HepG2 (cell line): ENCODE measurements around the gene YBX2. TPM values are rescaled to one million over a fixed set of nuclear protein-coding genes. Genes with fewer than 3 reads are reported as not detected.

Experiments used
- CCAR2 ChIP-seq: fragments of 200-400 bp; formaldehyde crosslinking; optimal IDR thresholded peaks from 2 replicates; pipeline ENCODE3; 2018; ENCODE audit warnings: low read depth, mild to moderate bottlenecking, low read length, moderate library complexity
- FOXO4 ChIP-seq: sonication (generic); formaldehyde crosslinking; conservative IDR thresholded peaks from 2 replicates; pipeline ENCODE4 v1.8.1; 2023; ENCODE audit warnings: missing genetic modification reagents
- GZF1 ChIP-seq: sonication (generic); formaldehyde crosslinking; IDR thresholded peaks from 2 replicates; pipeline ENCODE4 v1.5.1; 2020; ENCODE audit warnings: mild to moderate bottlenecking, missing genetic modification reagents
- IKZF4 ChIP-seq: sonication (generic); formaldehyde crosslinking; IDR thresholded peaks from 2 replicates; pipeline ENCODE4 v1.5.1; 2020; ENCODE audit warnings: borderline replicate concordance, mild to moderate bottlenecking, low read depth, missing genetic modification reagents; ENCODE audit errors: not compliant biosample characterization
- KLF12 ChIP-seq: sonication (generic); formaldehyde crosslinking; IDR thresholded peaks from 2 replicates; pipeline ENCODE4 v1.4.0; 2020; ENCODE audit warnings: missing genetic modification reagents, borderline replicate concordance
- KMT2A ChIP-seq: sonication (generic); formaldehyde crosslinking; IDR thresholded peaks from 2 replicates; pipeline ENCODE4 v1.4.0; 2020; ENCODE audit warnings: missing genetic modification reagents
- MXD4 ChIP-seq: IDR thresholded peaks from 2 replicates; pipeline ENCODE4 v1.6.1; 2016; ENCODE audit warnings: mild to moderate bottlenecking, missing biosample characterization, missing genetic modification reagents
- RBFOX2 ChIP-seq: fragments of 200-400 bp; formaldehyde crosslinking; IDR thresholded peaks from 2 replicates; pipeline ENCODE4 v1.6.1; 2017; ENCODE audit warnings: low read depth, mild to moderate bottlenecking, low read length
- REPIN1 ChIP-seq: sonication (generic); formaldehyde crosslinking; IDR thresholded peaks from 2 replicates; pipeline ENCODE4 v1.8.0; 2022; ENCODE audit warnings: missing genetic modification reagents, low read depth, mild to moderate bottlenecking, borderline replicate concordance
- SAFB2 ChIP-seq: sonication (generic); formaldehyde crosslinking; IDR thresholded peaks from 2 replicates; pipeline ENCODE4 v1.5.1; 2020; ENCODE audit warnings: missing genetic modification reagents, low read depth, mild to moderate bottlenecking, borderline replicate concordance
- SALL2 ChIP-seq: sonication (generic); formaldehyde crosslinking; IDR thresholded peaks from 2 replicates; pipeline ENCODE4 v1.8.1; 2023; ENCODE audit warnings: mild to moderate bottlenecking, missing genetic modification reagents, inconsistent platforms
- U2AF1 ChIP-seq: fragments of 200-400 bp; formaldehyde crosslinking; optimal IDR thresholded peaks from 2 replicates; pipeline ENCODE3; 2017; ENCODE audit warnings: mild to moderate bottlenecking, low read depth, low read length
- XRCC5 ChIP-seq: fragments of 200-400 bp; formaldehyde crosslinking; optimal IDR thresholded peaks from 2 replicates; pipeline ENCODE3; 2017; ENCODE audit warnings: mild to moderate bottlenecking, low read length
- ZBTB7A ChIP-seq: sonication (generic); formaldehyde crosslinking; IDR thresholded peaks from 2 replicates; pipeline ENCODE4 v1.8.0; 2022; ENCODE audit warnings: mild to moderate bottlenecking, missing genetic modification reagents
- ZNF253 ChIP-seq: sonication (generic); formaldehyde crosslinking; IDR thresholded peaks from 2 replicates; pipeline ENCODE4 v1.8.0; 2022; ENCODE audit warnings: mild to moderate bottlenecking, missing genetic modification reagents, borderline replicate concordance
- ZNF275 ChIP-seq: sonication (generic); formaldehyde crosslinking; IDR thresholded peaks from 2 replicates; pipeline ENCODE4 v1.8.0; 2022; ENCODE audit warnings: missing genetic modification reagents, mild to moderate bottlenecking, inconsistent platforms, borderline replicate concordance
- ZNF280B ChIP-seq: sonication (generic); formaldehyde crosslinking; IDR thresholded peaks from 2 replicates; pipeline ENCODE4 v1.5.0; 2020; ENCODE audit warnings: missing genetic modification reagents, mild to moderate bottlenecking, borderline replicate concordance
- ZNF350 ChIP-seq: sonication (generic); formaldehyde crosslinking; IDR thresholded peaks from 2 replicates; pipeline ENCODE4 v1.4.0; 2020; ENCODE audit warnings: mild to moderate bottlenecking, low read depth, missing genetic modification reagents, borderline replicate concordance
- ZNF383 ChIP-seq: sonication (generic); formaldehyde crosslinking; IDR thresholded peaks from 2 replicates; pipeline ENCODE4 v1.4.0; 2020; ENCODE audit warnings: missing genetic modification reagents, mild to moderate bottlenecking, borderline replicate concordance
- ZNF512 ChIP-seq: sonication (generic); formaldehyde crosslinking; IDR thresholded peaks from 2 replicates; pipeline ENCODE4 v1.4.0; 2020; ENCODE audit warnings: mild to moderate bottlenecking, missing genetic modification reagents
- ZNF572 ChIP-seq: sonication (generic); formaldehyde crosslinking; IDR thresholded peaks from 2 replicates; pipeline ENCODE4 v1.5.1; 2020; ENCODE audit warnings: mild to moderate bottlenecking, missing genetic modification reagents
- ZNF891 ChIP-seq: sonication (generic); formaldehyde crosslinking; IDR thresholded peaks from 2 replicates; pipeline ENCODE4 v1.5.0; 2020; ENCODE audit warnings: mild to moderate bottlenecking, missing genetic modification reagents
- polyA plus RNA-seq, 8 experiments: library from polyadenylated mRNA; depleted of rRNA in 3 of 8; stranded (reverse) in 7 of 8; unstranded in 1 of 8; fragments of >200 nt; fragmentation: Illumina TruSeq in 4 of 8; extraction: Trizol in 4 of 8; gene quantifications; 2 replicates each; pipeline versions ENCODE4 v1.2.1 to v1.2.3, GENCODE V29; 2011 to 2016; ENCODE audit warnings: low read depth in 4 of 8, missing spikeins in 1 of 8, mixed read lengths in 1 of 8; ENCODE audit not compliant: insufficient read depth in 1 of 8
- total RNA-seq, 5 experiments: library from RNA; depleted of rRNA; stranded (reverse); fragments of >200 nt; fragmentation: Illumina TruSeq; extraction: Trizol; gene quantifications; 2 replicates each; pipeline ENCODE4 v1.2.3, GENCODE V29; 2016; ENCODE audit warnings: low read depth in 1 of 5
- TF ChIP-seq, protein P1 (sequence below): sonication (generic); formaldehyde crosslinking; IDR thresholded peaks from 2 replicates; pipeline ENCODE4 v1.5.0; 2020; ENCODE audit warnings: missing genetic modification reagents

YBX2 gene
- total and polyA plus RNA-seq, 2 of the 13 experiments (the other 11 are each of a cell fraction or from before 2014, with no cell fraction given): 0.12 to 0.22 TPM

DNA sequence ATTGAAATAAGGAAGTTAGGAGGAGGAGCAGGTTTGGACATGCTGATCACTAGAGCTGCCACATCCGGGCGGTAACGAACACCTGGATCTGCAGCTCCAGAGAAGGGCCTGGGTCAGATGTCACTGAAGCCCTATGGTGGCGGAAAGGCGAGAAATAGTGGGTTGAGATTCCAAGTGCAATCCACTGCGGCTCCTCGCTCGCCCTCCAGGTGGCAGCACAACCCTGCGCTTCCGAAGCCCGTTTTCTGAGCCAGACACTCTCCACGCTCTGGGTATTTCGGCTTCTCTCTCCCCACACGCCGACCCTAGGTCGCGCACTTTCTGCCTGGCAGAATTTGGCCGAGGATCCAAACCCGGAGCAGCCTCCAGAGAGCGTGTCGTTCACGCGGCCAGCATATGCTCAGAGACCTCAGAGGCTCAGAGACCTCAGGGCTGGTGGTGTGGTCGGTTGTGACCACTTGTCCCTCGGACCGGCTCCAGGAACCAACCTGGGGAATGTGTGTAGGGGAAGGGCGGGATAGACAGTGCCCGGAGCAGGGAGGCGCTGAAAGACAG is 13.8 kb downstream of the YBX2 start (continued):
- TF ChIP-seq GZF1 (CRISPR knock-in tag) (no peak), KLF12 (CRISPR knock-in tag) (no peak), ZNF253 (CRISPR knock-in tag) (peak; percentile 84; the same call in 1 of the 2 replicates), KMT2A (CRISPR knock-in tag) (0 out of 2 replicates have a peak, but pooled peaks have one; percentile 41), MXD4 (no peak; the same call in 1 of the 2 replicates), ZNF512 (CRISPR knock-in tag) (no peak), ZNF350 (CRISPR knock-in tag) (peak; percentile 73; the same call in 1 of the 2 replicates), SAFB2 (CRISPR knock-in tag) (no peak; the same call in 1 of the 2 replicates), FOXO4 (CRISPR knock-in tag) (no peak), ZNF572 (CRISPR knock-in tag) (peak; percentile 77; the same call in 1 of the 2 replicates), ZNF280B (CRISPR knock-in tag) (peak; percentile 79; the same call in 1 of the 2 replicates), CCAR2 (no peak), ZNF891 (CRISPR knock-in tag) (peak; percentile 90), ZBTB7A (CRISPR knock-in tag) (no peak), REPIN1 (peak; percentile 92), RBFOX2 (no peak), ZNF275 (CRISPR knock-in tag) (no peak), SALL2 (CRISPR knock-in tag) (peak; percentile 70; the same call in 1 of the 2 replicates), ZNF383 (no peak), IKZF4 (peak; percentile 68), U2AF1 (no peak), XRCC5 (peak; percentile 80)
- TF ChIP-seq, protein P1, sequence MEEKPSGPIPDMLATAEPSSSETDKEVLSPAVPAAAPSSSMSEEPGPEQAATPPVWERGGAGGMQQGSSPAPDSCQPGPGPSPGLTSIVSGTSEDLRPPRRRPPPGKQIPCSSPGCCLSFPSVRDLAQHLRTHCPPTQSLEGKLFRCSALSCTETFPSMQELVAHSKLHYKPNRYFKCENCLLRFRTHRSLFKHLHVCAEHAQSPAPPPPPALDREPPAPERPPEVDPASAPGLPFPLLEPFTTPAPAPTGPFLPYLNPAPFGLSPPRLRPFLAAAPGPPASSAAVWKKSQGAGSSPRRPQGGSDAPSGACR (CRISPR knock-in tag): no peak
